Panc1 (cell line): ENCODE results near the gene ELOVL2. TPM values are rescaled to one million over a fixed set of nuclear protein-coding genes. Genes with fewer than 3 reads are reported as not detected.

Experiments
- ATAC-seq: fragments of 200-7000 bp; cut with Tn5 transposase; 2 replicates; pipeline ENCODE4 v1.9.1; 2020; ENCODE audit warnings: mild to moderate bottlenecking, moderate library complexity
- BruUV-seq: library from RNA; stranded (reverse); fragments of 400-500 nt; replicated peaks from 2 replicates; lab custom pipeline; 2021; lab: Mats Ljungman, UMichigan
- CTCF ChIA-PET: fragments of 300-600 bp; sonication (Branson Sonifier 250); formaldehyde crosslinking; loops from one replicate; lab custom pipeline; 2022; ENCODE audit warnings: antibody characterized with exemption; lab: Charles Lee
- POLR2A ChIA-PET: fragments of 300-600 bp; sonication (Branson Sonifier 250); formaldehyde crosslinking; loops from one replicate; lab custom pipeline; 2022; ENCODE audit warnings: antibody characterized with exemption; lab: Charles Lee
- DNase-seq: peaks from one replicate; pipeline ENCODE4 v3.0.0-alpha.2; 2010; ENCODE audit warnings: low read depth, low spot score
- H3K27ac ChIP-seq: 2 replicates; pipeline ENCODE4 v1.5.1; 2011; ENCODE audit warnings: mild to moderate bottlenecking, low read length, inconsistent platforms
- H3K27me3 ChIP-seq: fragments of 200-500 bp; sonication (Bioruptor generic); 2 replicates; pipeline ENCODE4 v1.6.0; 2014; ENCODE audit warnings: low read length, inconsistent platforms; ENCODE audit not compliant: control insufficient read depth, insufficient read depth
- H3K36me3 ChIP-seq: fragments of 200-500 bp; sonication (Bioruptor generic); 2 replicates; pipeline ENCODE4 v1.5.1; 2014; ENCODE audit warnings: inconsistent platforms, mild to moderate bottlenecking, low read length, moderate library complexity; ENCODE audit not compliant: control insufficient read depth, insufficient read depth
- H3K4me1 ChIP-seq: 2 replicates; pipeline ENCODE4 v1.5.1; 2011; ENCODE audit warnings: inconsistent platforms, mild to moderate bottlenecking, low read length, moderate library complexity; ENCODE audit not compliant: control insufficient read depth, insufficient read depth
- H3K4me3 ChIP-seq, 2 experiments: 2 replicates each; pipeline ENCODE4 v1.5.1; 2011 to 2012; ENCODE audit warnings: low read depth in 2 of 2, low read length in 2 of 2, mild to moderate bottlenecking in 2 of 2, inconsistent platforms in 1 of 2, moderate library complexity in 1 of 2
- H3K9me3 ChIP-seq: fragments of 200-500 bp; sonication (Bioruptor generic); 2 replicates; pipeline ENCODE4 v1.5.1; 2014; ENCODE audit warnings: low read depth, mild to moderate bottlenecking, inconsistent platforms, low read length, moderate library complexity; ENCODE audit not compliant: control insufficient read depth, insufficient read depth
- CTCF ChIP-seq: fragments of 450-650 bp; IDR thresholded peaks from 2 replicates; pipeline ENCODE4 v1.5.1; 2017; ENCODE audit warnings: mild to moderate bottlenecking
- POLR2AphosphoS5 ChIP-seq: IDR thresholded peaks from 2 replicates; pipeline ENCODE4 v1.6.1; 2012; ENCODE audit warnings: mild to moderate bottlenecking, low read depth, low read length, moderate library complexity
- REST ChIP-seq, 2 experiments: IDR thresholded peaks; 2 replicates each; pipeline ENCODE4 v1.6.1; 2011 to 2012; ENCODE audit warnings: low read depth in 2 of 2, control low read depth in 1 of 2, low read length in 1 of 2, mild to moderate bottlenecking in 1 of 2, moderate library complexity in 1 of 2; ENCODE audit not compliant: insufficient read depth in 1 of 2
- SIN3A ChIP-seq: IDR thresholded peaks from 2 replicates; pipeline ENCODE4 v1.6.1; 2012; ENCODE audit warnings: low read depth, mild to moderate bottlenecking, low read length, moderate library complexity, borderline replicate concordance; ENCODE audit not compliant: insufficient read depth
- TCF7L2 ChIP-seq: IDR thresholded peaks from 2 replicates; pipeline ENCODE4 v1.6.1; 2011; ENCODE audit warnings: mild to moderate bottlenecking, low read depth, low read length, inconsistent platforms
- in situ Hi-C: cut with HindIII; loops from 2 replicates; pipeline ENCODE4 v1.10.0; 2016; ENCODE audit warnings: low sequenced_read_pairs, low pct_unique_long_range_greater_than_20kb
- intact Hi-C: fragments of 100-400 bp; cut with micrococcal nuclease; formaldehyde crosslinking; loops from one replicate; pipeline ENCODE4 v1.10.0; 2022; ENCODE audit not compliant: unreplicated experiment
- total RNA-seq: library from RNA; stranded (reverse); gene quantifications from one replicate; pipeline ENCODE4 v1.2.1, GENCODE V29; 2021; ENCODE audit not compliant: unreplicated experiment

The ELOVL2 gene
- total RNA-seq, 1 experiment from 2014 or later, result 27.8 TPM

- in situ Hi-C loops, result no loop called here
- TF ChIP-seq TCF7L2, result no peak
- no peak for TF ChIP-seq POLR2AphosphoS5
- no peak for TF ChIP-seq SIN3A
- TF ChIP-seq REST (IDR thresholded peaks at IDR 0.05; ENCODE audit: insufficient read depth in 1 of 2, low read depth in 2 of 2, low read length in 1 of 2), result no peak
- TF ChIP-seq CTCF, result no peak
- CTCF ChIA-PET, result no interaction called here
Observed at GRCh38 chr6:11012976-11013720, 31.0 kb downstream of the ELOVL2 start.

GRCh38 chr6:11012295-11012754 lies 31.8 kb downstream of the ELOVL2 start:
- no peaks in the 10 kb centered on the region for H3K36me3 ChIP-seq
- DNase-seq (no peak), ATAC-seq (no peak)
- CTCF ChIA-PET, result no interaction called here
- intact Hi-C loops, result no loop called here
- no peaks in the 10 kb centered on the region for H3K27me3 ChIP-seq
- no peak overlapping the region for H3K4me3 ChIP-seq
- TF ChIP-seq POLR2AphosphoS5, result no peak
- TF ChIP-seq REST (IDR thresholded peaks at IDR 0.05; ENCODE audit: insufficient read depth in 1 of 2, low read depth in 2 of 2, low read length in 1 of 2), result no peak
- TF ChIP-seq CTCF, result no peak
- no TSS peak for BruUV-seq
- POLR2A ChIA-PET, result no interaction called here
- H3K27ac ChIP-seq, result peak overlapping the region; percentile 30; the same call in 1 of the 2 replicates
- peaks cover 40% of the 10 kb centered on the region for H3K4me1 ChIP-seq
- in situ Hi-C loops, result no loop called here
- H3K9me3 ChIP-seq, result no peaks in the 10 kb centered on the region

More at GRCh38 chr6:11012976-11013720, 31.0 kb downstream of the ELOVL2 start:
- Histone ChIP-seq H3K27me3 (no peaks in the 10 kb centered on the region), H3K9me3 (no peaks in the 10 kb centered on the region), H3K36me3 (no peaks in the 10 kb centered on the region), H3K4me1 (peaks cover 32% of the 10 kb centered on the region), H3K27ac (peak overlapping the region; percentile 30; the same call in 1 of the 2 replicates), H3K4me3 (no peak overlapping the region)
- intact Hi-C loops, result no loop called here
- no peak for DNase-seq
- POLR2A ChIA-PET, result no interaction called here
- BruUV-seq, result no TSS peak
- ATAC-seq, result no peak
